Jurkat, Clone E6-1 (cell line): Measurements from ENCODE around the gene TOP2B.

Source experiments
- DNase-seq: peaks from one replicate; pipeline ENCODE4 v3.0.0-alpha.2; 2011; ENCODE audit warnings: low read depth, low spot score
- H3K4me3 ChIP-seq: 2 replicates; pipeline ENCODE4 v1.5.1; 2011; ENCODE audit warnings: mild to moderate bottlenecking, low read length, control low read depth, moderate library complexity

TOP2B gene

DNA sequence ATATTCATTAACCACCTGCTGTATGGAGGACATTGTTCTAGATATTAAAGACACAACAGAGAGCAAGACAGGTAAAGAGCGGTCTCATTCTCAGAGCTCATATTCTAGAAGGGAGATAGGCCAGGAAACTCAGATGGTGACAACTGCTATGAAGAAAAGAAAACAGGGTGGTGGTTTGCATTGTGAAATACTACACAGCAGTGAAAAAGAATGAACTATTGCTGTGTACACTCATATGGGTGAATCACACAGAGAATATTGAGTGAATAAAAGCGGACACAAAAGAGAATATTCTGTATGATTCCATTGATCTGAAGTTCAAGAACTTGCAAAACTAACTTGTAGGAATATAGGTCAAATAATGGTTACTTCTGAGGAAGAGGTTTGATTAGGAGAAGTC, 76.7 kb downstream of the TOP2B start:
- DNase-seq: no peak
- no peak overlapping the region for H3K4me3 ChIP-seq

DNA sequence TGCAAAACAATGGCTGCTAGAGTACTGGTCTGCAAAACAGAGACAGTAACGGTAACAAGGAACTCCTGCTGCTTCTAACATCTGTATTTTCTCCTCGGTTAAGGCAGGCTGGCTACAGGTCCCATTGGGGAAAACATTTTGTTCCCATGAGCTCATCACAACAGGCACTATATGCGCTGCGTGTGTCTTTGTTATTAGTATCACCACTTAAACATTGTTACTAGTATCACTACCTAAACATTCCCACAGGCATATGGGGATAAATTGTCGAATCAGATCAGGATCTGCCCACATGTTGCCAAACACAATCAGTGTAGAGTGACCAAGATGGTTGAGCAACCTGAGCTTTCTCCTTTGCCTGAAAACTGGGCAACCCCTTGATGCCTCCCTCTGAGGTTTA, 77.2 kb downstream of the TOP2B start:
- no peak overlapping the region for H3K4me3 ChIP-seq
- DNase-seq: no peak

DNA sequence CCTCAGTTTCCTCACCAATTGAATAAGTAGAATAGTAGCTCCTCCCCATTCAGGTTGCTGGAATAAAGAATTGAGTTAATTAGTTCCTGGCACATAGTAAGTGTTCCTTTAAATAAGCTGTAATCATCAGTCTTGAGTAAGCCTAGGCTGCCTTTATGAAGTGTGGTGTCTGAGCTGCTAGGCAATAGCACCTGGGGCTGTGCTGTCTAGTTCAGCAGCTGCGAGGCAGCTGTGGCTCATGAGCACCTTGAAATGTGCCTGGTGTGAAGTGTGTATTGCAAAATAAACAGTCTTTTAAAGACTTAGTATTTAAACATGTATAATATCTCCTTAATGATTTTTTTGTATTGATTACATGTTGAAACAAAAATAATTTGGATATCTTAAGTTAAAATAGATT, 77.6 kb downstream of the TOP2B start:
- no peak for DNase-seq
- no peak overlapping the region for H3K4me3 ChIP-seq

DNA sequence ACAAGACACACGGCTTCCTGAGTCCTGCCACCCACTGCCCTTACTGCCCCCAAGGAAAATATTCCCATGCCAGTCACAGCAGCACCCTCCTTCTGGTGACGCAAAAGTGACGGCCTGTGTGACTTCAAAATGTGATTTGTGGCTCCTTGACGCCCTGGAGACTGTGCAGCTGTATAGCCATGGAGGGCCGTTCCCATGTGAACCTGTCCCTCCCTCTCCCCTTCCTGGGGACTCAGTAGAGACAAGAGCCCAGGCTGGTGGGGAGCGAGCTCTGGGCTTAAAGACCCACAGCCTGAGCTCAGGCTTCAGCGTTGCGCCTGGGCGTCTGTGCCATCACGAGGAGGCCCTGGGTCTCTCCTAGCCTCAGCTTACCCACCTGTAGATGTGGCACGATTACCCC, 78.2 kb downstream of the TOP2B start:
- no peak for DNase-seq
- no peak overlapping the region for H3K4me3 ChIP-seq

- H3K4me3 ChIP-seq: no peak overlapping the region
- DNase-seq: no peak
Observed at GRCh38 chr3:25586167-25586505, 78.6 kb downstream of the TOP2B start.

DNA sequence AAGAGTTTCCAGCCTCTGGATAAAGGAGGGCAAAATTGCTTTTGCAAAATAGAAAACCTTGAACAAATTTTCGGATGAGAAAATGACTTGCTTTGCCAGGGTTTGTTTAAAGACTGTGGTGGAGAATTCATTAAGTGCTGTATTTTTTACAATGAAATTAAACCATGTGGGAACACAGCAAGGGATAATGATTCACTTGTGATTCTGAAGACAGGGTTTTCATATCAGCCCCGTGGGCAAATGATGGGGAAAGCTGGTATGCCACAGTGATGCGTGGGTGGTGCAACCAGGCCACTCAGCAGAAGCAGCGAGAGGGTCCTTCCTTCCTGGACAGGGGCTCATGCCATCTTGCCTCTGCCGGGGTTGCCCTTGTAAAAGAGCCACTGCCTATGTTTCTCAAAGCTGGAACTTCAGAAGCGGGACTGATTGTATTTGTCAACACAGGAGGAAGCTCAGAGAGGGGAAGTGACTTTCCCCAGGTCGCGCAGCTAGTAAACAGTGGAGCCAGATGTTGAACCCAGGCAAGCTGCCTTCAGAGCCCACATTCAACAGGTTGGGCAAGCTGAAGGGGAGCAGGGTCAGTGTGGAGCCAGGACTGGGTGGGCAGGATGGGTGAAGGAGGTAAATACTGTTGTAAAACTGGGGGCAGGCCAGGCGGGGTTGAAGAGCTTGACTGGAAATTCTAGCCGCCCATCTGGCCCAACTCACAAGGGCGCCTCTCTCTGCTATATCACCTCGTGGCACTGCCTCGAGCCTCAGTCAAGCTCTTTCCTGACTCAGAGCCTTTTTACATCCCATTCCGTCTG, 79.1 kb downstream of the TOP2B start:
- DNase-seq: no peak
- H3K4me3 ChIP-seq: no peak overlapping the region

- no peak for DNase-seq
- no peak overlapping the region for H3K4me3 ChIP-seq
Observed at GRCh38 chr3:25584011-25584789, 80.5 kb downstream of the TOP2B start.

DNA sequence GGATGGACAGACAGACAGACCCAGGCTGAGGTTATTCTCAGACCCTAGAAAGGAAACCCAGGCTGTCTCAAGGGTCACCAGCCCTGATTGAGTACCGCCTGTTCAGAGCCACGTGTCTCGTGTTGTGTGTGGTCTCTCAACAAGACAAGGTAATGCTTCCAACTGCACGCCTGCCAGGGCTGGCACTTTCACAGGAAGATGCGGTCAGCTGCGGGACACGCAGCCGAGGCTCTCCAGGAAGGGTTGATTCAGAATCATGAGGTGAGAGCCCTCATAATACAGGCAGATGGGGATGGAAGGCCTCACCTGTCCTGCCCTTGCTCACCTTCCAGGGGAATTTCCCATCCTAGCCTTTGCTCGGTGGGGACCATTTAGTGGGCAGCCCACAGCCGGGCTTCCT, 81.4 kb downstream of the TOP2B start:
- DNase-seq: no peak
- H3K4me3 ChIP-seq: no peak overlapping the region

GRCh38 chr3:25582242-25582641, 82.5 kb downstream of the TOP2B start:
- DNase-seq: no peak

GRCh38 chr3:25581823-25582222, 82.9 kb downstream of the TOP2B start:
- no peak for DNase-seq

More at GRCh38 chr3:25582242-25582641, 82.5 kb downstream of the TOP2B start:
- H3K4me3 ChIP-seq: no peak overlapping the region

GRCh38 chr3:25581335-25581734, 83.4 kb downstream of the TOP2B start:
- H3K4me3 ChIP-seq: no peak overlapping the region
- DNase-seq: no peak

More at GRCh38 chr3:25581823-25582222, 82.9 kb downstream of the TOP2B start:
- no peak overlapping the region for H3K4me3 ChIP-seq

- H3K4me3 ChIP-seq: no peak overlapping the region
Observed at GRCh38 chr3:25580534-25580933, 84.2 kb downstream of the TOP2B start.

DNA sequence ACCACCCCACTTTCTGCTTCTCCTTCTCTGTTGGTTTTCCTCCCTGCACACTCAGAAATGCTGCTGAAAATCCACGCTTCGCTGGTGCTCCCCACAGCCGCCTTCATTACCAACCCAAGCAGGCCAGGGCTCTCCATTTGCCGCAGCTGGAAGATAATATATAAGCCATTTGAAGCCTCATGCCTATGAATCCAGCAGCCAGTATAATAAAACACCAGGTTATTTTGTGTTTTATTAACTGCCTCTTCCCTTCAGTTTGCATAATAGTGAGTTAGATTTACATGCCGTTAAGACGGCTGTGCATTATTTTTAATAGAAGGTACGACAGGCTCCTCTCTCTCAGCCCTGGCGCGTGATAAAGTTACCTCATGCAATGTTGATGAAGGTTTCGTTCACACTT, 86.6 kb downstream of the TOP2B start:
- H3K4me3 ChIP-seq: no peak overlapping the region
- DNase-seq: no peak

More at GRCh38 chr3:25580534-25580933, 84.2 kb downstream of the TOP2B start:
- no peak for DNase-seq

DNA sequence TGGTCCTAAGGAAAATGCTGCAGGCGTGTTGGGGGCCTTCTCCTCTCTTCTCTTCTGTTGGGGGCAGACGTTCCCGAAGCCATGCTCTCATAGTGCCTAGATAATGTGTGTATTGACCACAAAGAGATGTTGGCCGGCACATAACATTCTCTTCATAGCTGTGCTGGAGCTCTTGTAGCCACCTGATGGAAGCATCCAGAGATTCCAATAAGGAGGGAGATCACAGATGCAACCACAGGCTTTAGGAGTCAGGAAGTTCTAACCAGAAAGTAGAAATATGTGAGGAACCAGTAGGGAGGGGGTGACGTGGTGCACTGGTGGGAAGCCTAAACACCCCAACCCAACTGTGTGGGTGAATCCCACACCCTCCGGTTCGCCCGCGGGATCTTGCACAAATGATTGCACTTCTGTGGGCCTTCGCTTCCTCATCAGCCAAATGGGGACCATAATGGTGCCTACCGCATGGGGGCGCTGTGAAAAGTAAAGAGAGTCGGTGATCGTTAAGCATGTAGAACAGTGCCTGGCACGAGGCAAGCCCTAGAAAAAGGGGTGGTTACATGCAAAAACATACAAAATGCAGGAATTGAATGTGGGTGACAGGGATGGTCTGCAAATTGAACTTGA, 87.8 kb downstream of the TOP2B start:
- H3K4me3 ChIP-seq: no peak overlapping the region
- peak; percentile 16 for DNase-seq

DNA sequence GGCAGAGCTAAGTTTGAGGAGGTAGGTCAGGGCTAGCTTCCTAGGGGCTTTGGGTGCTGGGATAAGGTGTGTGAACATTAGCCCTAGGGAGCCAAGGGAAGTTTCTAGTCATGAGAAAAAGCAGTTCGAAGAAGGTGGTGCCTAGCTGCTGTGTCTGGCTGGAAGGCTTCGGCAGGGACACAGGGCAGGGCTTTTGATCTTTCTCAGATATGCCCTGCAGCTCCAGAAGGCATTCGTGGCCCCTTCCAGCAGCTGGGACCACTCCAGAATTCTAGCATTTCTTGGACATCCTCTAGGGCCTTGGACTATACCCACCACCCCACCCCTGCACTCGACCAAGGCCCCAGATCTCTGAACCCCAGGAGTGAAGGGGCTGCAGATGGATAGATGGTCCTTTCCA, 88.6 kb downstream of the TOP2B start:
- DNase-seq: no peak
- no peak overlapping the region for H3K4me3 ChIP-seq

DNA sequence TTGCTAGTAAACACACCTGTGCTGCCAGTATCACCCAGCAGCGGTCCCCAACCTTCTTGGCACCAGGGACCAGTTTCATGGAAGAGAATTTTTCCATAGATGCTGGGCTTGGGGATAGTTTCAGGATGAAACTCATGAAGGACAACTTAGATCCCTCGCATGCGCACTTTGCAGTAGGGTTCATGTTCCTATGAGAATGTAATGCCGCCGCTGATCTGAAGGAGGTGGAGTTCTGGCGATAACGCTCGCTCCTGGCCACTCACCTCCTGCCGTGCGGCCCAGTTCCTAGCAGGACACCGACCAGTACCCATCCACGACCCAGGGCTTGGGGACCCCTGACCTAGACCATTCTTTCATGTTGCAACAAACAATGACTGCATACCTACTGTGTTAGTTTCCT, 89.7 kb downstream of the TOP2B start:
- no peak for DNase-seq
- H3K4me3 ChIP-seq: no peak overlapping the region

GRCh38 chr3:25574172-25574765, 90.4 kb downstream of the TOP2B start:
- no peak overlapping the region for H3K4me3 ChIP-seq
- no peak for DNase-seq

- H3K4me3 ChIP-seq: no peak overlapping the region
- DNase-seq: no peak
Observed at GRCh38 chr3:25573386-25574171, 91.1 kb downstream of the TOP2B start.

GRCh38 chr3:25572919-25573385, 91.8 kb downstream of the TOP2B start:
- H3K4me3 ChIP-seq: no peak overlapping the region
- no peak for DNase-seq
